ENCODE measurements around the gene ADIPOR2. TPM values are rescaled to one million over a fixed set of nuclear protein-coding genes. Genes with fewer than 3 reads are reported as not detected.

Gene ADIPOR2
- total and polyA plus RNA-seq, 10 of the 15 experiments (the other 5 are each of a cell fraction or from before 2014, with no cell fraction given): 8.6 to 65.0 (median 38.0) TPM

DNA sequence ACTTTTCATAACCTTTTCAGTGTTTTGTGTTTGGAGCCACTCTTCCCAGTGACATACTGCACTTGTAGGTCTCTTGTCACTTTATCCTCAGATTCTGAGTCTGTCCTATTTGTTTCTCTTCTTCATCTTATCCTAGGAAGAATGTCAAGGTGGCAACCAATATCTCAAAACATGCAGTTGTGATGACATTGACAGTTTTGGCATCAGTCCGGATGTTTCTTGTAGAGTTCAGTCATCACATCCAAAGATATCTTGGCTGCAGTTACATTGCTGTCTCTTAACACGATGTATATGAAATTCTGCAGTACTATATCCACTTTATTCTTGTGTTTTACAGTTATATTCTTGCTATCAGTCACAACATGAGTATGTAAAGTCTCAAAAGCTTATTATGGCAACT, 6.4 kb downstream of the ADIPOR2 start:
- Histone ChIP-seq H3K9ac (ENCODE audit: control insufficient read depth, insufficient read depth, low read length) (no peak overlapping the region), H3K36me3 (ENCODE audit: control insufficient read depth in 2 of 2, insufficient read depth in 2 of 2, low read length in 1 of 2) (0 out of 4 replicates have a peak, but pooled peaks cover 0 to 4% of the 10 kb centered on the region in 2 experiments), H3K4me1 (ENCODE audit: control insufficient read depth, insufficient read depth, low read length) (no peaks in the 10 kb centered on the region), H3K4me2 (ENCODE audit: control insufficient read depth, insufficient read depth) (peak overlapping the region; percentile 20), H2AFZ (ENCODE audit: control insufficient read depth, low read depth, low read length) (no peak overlapping the region), H3K79me2 (ENCODE audit: control insufficient read depth, insufficient read depth, low read length) (peaks cover 95% of the 10 kb centered on the region), H4K20me1 (ENCODE audit: control insufficient read depth, insufficient read depth) (no peaks in the 10 kb centered on the region), H3K27me3 (replicated peaks in 1 of 2; ENCODE audit: control insufficient read depth in 2 of 2, insufficient read depth in 2 of 2, low read length in 1 of 2) (no peaks in the 10 kb centered on the region), H3K27ac (ENCODE audit: control insufficient read depth, insufficient read depth) (no peak overlapping the region), H3K9me3 (replicated peaks; ENCODE audit: control insufficient read depth, insufficient read depth, low read length) (peaks cover 2% of the 10 kb centered on the region), H3K4me3 (no peak overlapping the region)
- CTCF ChIA-PET: interaction anchor here (1.0 to 5.5 kb wide), 10 partner anchors 9 to 243 kb away, joined by 3 to 37 read pairs (median 6); partner anchors contain the start of gene WNT5B
- intact Hi-C loops (cut with micrococcal nuclease; ENCODE audit: unreplicated experiment): loop anchor here (5.0 kb wide), 1 partner anchor 95 kb away; no protein-coding TSS in a partner anchor
- ATAC-seq (peak; percentile 4; the same call in 1 of the 3 replicates), FAIRE-seq (no peak), DNase-seq (ENCODE audit: low read depth, low spot score) (no peak)
- no peak for TF ChIP-seq MEF2B (IDR thresholded peaks at IDR 0.05; ENCODE audit: partially characterized antibody, poor library complexity, severe bottlenecking)
- TF ChIP-seq, protein P1, sequence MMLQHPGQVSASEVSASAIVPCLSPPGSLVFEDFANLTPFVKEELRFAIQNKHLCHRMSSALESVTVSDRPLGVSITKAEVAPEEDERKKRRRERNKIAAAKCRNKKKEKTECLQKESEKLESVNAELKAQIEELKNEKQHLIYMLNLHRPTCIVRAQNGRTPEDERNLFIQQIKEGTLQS (IDR thresholded peaks at IDR 0.05; ENCODE audit: borderline replicate concordance, extremely low read depth, low read depth, low read length): no peak
- in situ Hi-C loops (cut with MboI): no loop called here
- POLR2A ChIA-PET: interaction anchor here (0.6 to 1.6 kb wide), 5 partner anchors 11 to 71 kb away, joined by 3 to 4 read pairs (median 3); no protein-coding TSS in a partner anchor
- RAD21 ChIA-PET (ENCODE audit: unreplicated experiment): interaction anchor here (1.0 to 3.0 kb wide), 6 partner anchors 41 to 242 kb away, joined by 3 to 16 read pairs (median 3); no protein-coding TSS in a partner anchor
- WGBS (ENCODE audit: insufficient coverage, insufficient replicate concordance, low lambda C conversion rate, missing lambda C conversion rate): 96% methylated on average over 2 of the region's 2 CpGs
- SMC1A ChIA-PET (ENCODE audit: uncharacterized antibody, unreplicated experiment): interaction anchor here (0.8 to 4.1 kb wide), 8 partner anchors 9 to 93 kb away, joined by 3 to 32 read pairs (median 4); no protein-coding TSS in a partner anchor
- BruUV-seq (replicated peaks): no TSS peak

DNA sequence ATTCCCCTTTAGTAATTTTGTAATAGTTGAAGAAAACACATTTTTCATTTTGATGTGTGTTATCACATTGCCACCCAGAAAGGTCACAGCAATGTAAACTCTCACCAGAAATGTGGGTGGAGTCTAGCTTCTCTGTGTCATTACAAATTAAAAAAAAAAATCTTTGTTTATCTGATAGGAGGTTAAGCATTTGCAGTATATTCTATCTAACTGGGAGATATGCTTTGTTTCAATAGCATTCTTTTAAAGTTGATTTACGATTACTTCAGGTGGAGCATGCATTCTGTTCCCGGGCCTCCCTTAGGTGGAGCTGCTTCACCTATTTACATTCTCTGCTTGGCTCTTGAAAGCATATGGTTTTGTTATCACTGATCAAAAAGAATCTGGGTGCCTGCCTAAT, 7.8 kb downstream of the ADIPOR2 start:
- Histone ChIP-seq H3K27me3 (replicated peaks in 1 of 2; ENCODE audit: control insufficient read depth in 2 of 2, insufficient read depth in 2 of 2, low read length in 1 of 2) (no peaks in the 10 kb centered on the region), H3K36me3 (ENCODE audit: control insufficient read depth in 2 of 2, insufficient read depth in 2 of 2, low read length in 1 of 2) (0 out of 4 replicates have a peak, but pooled peaks cover 0 to 4% of the 10 kb centered on the region in 2 experiments), H4K20me1 (ENCODE audit: control insufficient read depth, insufficient read depth) (no peaks in the 10 kb centered on the region), H2AFZ (ENCODE audit: control insufficient read depth, low read depth, low read length) (no peak overlapping the region), H3K27ac (ENCODE audit: control insufficient read depth, insufficient read depth) (no peak overlapping the region), H3K4me1 (ENCODE audit: control insufficient read depth, insufficient read depth, low read length) (no peaks in the 10 kb centered on the region), H3K9ac (ENCODE audit: control insufficient read depth, insufficient read depth, low read length) (no peak overlapping the region), H3K79me2 (ENCODE audit: control insufficient read depth, insufficient read depth, low read length) (peaks cover 94% of the 10 kb centered on the region), H3K4me2 (ENCODE audit: control insufficient read depth, insufficient read depth) (no peak overlapping the region), H3K4me3 (no peak overlapping the region), H3K9me3 (replicated peaks; ENCODE audit: control insufficient read depth, insufficient read depth, low read length) (peaks cover 2% of the 10 kb centered on the region)
- in situ Hi-C loops (cut with MboI): no loop called here
- SMC1A ChIA-PET (ENCODE audit: uncharacterized antibody, unreplicated experiment): interaction anchor here (1.2 to 4.1 kb wide), 3 partner anchors 15 to 92 kb away, joined by 4 to 32 read pairs (median 5); no protein-coding TSS in a partner anchor
- ATAC-seq (0 out of 3 replicates have a peak, but pooled peaks have one; percentile 11), FAIRE-seq (no peak), DNase-seq (ENCODE audit: low read depth, low spot score) (no peak)
- 98% methylated on average over 2 of the region's 2 CpGs for WGBS (ENCODE audit: insufficient coverage, insufficient replicate concordance, low lambda C conversion rate, missing lambda C conversion rate)
- RAD21 ChIA-PET (ENCODE audit: unreplicated experiment): interaction anchor here (2.3 to 3.0 kb wide), 2 partner anchors 46 to 92 kb away, joined by 10 to 16 read pairs; no protein-coding TSS in a partner anchor
- no TSS peak for BruUV-seq (replicated peaks)
- POLR2A ChIA-PET: interaction anchor here (0.6 to 1.6 kb wide), 2 partner anchors 10 to 85 kb away, joined by 3 read pairs; no protein-coding TSS in a partner anchor
- intact Hi-C loops (cut with micrococcal nuclease; ENCODE audit: unreplicated experiment): loop anchor here (5.0 kb wide), 1 partner anchor 94 kb away; no protein-coding TSS in a partner anchor
- TF ChIP-seq ESRRA (IDR thresholded peaks at IDR 0.05; ENCODE audit: low read length) (no peak), CBX3 (IDR thresholded peaks at IDR 0.05; ENCODE audit: borderline replicate concordance, low read depth) (no peak), RAD21 (IDR thresholded peaks at IDR 0.05; ENCODE audit: insufficient read depth, low read depth, low read length) (0 out of 2 replicates have a peak, but pooled peaks have one; percentile 1), CTCF (IDR thresholded peaks at IDR 0.05 in 2 of 3, conservative IDR thresholded peaks at IDR 0.05 in 1 of 3; ENCODE audit: control insufficient read depth in 2 of 3, extremely low read depth in 1 of 3, insufficient read depth in 1 of 3, low read depth in 3 of 3, low read length in 3 of 3) (peak in 1 of 3 experiments; percentile 24; a peak in 1 of 6 replicates)
- CTCF ChIA-PET: interaction anchor here (0.8 to 5.5 kb wide), 8 partner anchors 8 to 241 kb away, joined by 3 to 37 read pairs (median 6); partner anchors contain the start of gene WNT5B

Data from GM12878 (cell line).